Fibroblast of skin of right biceps (primary cell): Measurements from ENCODE around the gene GBF1.

Source experiments
- DNase-seq: peaks from one replicate; pipeline ENCODE4 v3.0.0-alpha.2; 2013

GBF1 gene

DNA sequence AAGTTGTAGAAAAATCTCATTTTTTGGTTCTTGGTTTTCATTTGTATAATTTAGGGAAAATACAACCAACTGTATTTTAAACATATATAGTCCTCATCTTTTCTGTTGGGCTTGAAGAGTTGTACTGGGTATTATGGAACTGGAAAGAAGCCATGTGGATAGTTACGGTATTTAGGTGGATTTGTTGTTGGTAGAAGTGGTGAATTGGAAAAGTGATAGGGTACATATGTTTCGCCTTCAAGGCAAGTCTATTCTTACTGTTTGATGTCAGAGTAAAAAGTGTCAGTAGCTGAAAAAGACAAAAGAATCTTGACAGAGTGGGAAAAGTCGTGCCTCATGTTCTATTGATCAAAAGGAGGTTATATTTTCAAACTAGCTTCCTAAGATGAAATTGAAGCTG, 64.6 kb downstream of the GBF1 start:
- no peak for DNase-seq

DNA sequence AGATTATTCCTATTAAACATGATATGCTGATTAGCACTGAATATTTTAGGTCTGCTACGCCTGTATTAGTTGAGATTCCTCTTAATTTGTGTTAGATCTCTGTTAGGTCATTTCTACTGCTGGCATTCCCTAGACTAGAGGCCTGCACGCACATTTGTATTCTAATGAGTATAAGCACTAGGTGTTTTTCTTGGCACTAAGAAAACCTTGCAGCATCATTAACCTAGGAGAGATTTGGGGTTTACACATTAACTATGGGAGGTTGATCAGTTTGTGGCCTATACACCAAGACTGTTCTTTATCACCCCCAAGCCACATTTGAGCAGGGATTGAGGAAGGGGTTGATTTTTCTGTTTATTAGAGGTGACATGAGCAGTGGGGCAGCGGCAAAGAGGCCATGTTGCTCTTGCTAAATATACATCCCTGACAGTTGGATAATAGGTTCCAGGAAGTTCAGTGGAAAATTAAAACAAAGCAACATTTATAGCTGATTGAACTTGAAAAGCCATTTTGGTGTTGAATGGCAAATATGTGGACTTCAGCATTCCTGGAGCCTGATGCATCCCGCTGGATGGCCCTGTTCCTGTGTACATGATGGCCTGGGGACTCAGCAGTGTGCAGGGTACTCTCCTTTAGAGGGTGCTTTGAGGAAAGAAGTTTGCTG, 65.2 kb downstream of the GBF1 start:
- peak; percentile 84 for DNase-seq

GRCh38 chr10:102311025-102311420, 65.7 kb downstream of the GBF1 start:
- DNase-seq: no peak

- DNase-seq: peak; percentile 26
Observed at GRCh38 chr10:102312683-102313082, 67.4 kb downstream of the GBF1 start.

GRCh38 chr10:102313221-102313896, 68.0 kb downstream of the GBF1 start:
- DNase-seq: peak; percentile 17

GRCh38 chr10:102314801-102315200, 69.5 kb downstream of the GBF1 start:
- DNase-seq: no peak

GRCh38 chr10:102316421-102316820, 71.1 kb downstream of the GBF1 start:
- DNase-seq: no peak

- peak; percentile 23 for DNase-seq
Observed at GRCh38 chr10:102322914-102323313, 77.6 kb downstream of the GBF1 start.

GRCh38 chr10:102324061-102324460, 78.7 kb downstream of the GBF1 start:
- peak; percentile 42 for DNase-seq

GRCh38 chr10:102326031-102326430, 80.7 kb downstream of the GBF1 start:
- no peak for DNase-seq

DNA sequence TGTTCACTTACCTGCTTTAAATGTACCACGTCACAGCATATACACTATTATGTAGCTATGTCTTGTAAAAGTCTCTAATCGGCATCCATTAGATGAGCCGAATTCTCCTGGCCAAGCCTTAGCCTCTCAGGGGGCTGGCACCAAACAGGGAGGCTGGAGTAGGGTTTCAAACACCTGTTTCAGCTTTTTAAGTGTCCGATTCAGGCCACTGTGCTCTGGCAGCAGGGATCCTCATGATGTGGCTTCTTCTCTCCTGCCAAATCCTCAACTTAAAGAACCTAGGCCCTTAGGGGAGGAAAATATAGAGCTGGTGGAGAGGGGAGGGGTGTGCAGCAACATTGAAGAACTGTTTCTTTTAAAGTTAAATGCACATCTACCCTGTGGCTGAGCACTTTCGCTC, 81.7 kb downstream of the GBF1 start:
- DNase-seq: no peak

- DNase-seq: no peak
Observed at GRCh38 chr10:102327641-102328040, 82.3 kb downstream of the GBF1 start.

DNA sequence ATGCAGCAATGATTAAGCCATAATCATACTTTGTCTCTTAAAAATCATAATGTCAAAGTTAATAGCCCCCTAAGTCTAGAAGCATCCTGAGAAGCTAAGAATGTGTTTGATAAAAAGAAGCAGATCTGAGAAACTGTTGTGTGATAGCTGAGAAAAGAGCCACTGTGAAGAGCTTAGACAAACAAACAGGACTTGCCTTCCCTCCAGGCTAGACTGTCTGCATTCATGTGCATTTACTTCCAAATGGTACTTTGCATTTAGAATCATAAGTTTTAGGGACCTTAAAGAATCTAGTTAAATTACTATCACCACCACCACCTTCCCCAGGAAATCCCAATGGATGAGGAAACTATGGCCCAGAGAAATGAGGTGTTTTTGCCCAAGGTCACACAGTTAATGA, 87.4 kb downstream of the GBF1 start:
- no peak for DNase-seq

DNA sequence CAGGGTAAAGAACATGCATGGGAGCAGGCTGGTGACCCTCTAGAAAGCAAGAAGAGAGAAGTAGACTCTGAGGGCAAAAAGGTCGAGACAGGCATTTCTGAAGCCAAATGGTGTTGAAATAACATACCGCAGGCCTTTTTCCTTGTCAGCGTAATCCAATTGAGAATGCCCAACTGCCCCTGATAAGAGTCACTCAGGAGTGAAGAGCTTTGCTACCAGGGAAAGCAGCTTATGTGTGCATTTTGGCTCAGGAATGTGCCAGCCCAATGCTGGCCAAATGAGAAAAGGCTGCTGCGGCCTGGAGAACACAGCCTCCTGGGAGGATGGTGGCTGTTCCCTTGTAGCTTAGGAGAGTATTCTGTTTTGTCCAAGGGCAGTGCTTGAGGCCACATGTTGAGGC, 88.8 kb downstream of the GBF1 start:
- no peak for DNase-seq

DNA sequence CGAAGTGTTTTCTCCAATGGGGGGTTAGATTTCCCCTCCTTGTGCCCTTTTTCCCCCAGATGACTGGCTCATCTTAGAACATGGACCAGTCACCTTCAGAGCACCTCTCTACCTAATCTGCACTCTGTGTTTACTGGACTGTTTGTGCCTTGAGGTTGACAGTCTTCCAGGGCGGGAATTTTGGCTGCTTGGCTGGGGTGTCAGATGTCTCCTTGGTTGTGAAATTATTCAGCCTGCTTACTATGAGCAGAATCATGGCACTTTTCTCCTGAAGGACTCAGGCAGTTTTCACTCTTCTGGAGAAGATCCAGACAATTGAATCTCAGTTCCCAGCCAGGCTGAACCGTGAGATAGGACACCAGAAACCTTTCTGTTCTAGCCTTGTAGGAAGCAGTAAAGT, 89.9 kb downstream of the GBF1 start:
- DNase-seq: no peak

DNA sequence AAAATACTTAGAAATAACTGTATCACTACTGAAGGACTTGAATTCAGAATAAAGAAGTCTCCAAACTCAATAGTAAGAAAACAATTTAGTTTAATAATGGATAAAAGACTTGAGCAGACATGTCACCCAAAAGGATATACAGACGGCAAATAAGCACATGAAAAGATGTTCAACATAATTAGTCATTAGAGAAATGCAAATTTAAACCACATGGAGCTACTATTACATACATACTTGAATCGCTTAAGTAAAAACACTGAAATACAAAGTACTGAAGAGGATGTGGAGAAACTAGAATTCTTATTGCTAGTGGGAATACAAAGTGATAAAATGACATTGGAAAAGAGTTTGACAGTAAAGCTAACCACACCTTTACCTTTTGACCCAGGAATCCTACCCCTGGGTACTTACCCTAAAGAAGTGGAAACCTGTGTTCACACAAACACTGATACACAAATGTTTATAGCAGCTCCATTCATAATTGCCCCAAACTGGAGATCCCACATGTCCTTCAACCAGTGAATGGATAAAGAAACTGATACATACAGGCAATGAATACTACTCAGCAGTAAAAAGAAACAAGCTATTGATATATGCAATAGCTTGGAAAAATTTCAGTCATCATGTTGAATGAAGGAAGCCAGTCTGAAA, 95.8 kb downstream of the GBF1 start:
- no peak for DNase-seq

GRCh38 chr10:102342458-102342857, 97.1 kb downstream of the GBF1 start:
- DNase-seq: no peak

- DNase-seq: peak; percentile 76
Observed at GRCh38 chr10:102342958-102343357, 97.6 kb downstream of the GBF1 start.

DNA sequence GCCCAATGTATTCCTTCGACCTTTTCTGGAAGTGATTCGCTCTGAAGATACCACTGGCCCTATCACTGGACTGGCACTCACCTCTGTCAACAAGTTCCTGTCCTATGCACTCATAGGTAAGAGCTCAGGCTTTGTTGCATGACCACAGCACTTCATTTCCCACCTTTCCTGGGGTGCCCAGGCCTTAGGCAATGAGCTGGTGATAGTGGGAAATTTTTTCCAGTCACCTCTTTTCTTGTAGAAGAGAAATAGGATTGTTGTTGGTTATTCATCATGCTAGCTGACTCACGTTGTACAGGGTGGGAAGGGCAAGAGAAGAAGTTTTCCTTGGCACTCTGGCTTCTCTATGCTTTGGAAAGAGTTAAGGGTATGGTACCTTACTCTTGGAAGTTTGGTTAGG, 98.7 kb downstream of the GBF1 start:
- DNase-seq: peak; percentile 36

DNA sequence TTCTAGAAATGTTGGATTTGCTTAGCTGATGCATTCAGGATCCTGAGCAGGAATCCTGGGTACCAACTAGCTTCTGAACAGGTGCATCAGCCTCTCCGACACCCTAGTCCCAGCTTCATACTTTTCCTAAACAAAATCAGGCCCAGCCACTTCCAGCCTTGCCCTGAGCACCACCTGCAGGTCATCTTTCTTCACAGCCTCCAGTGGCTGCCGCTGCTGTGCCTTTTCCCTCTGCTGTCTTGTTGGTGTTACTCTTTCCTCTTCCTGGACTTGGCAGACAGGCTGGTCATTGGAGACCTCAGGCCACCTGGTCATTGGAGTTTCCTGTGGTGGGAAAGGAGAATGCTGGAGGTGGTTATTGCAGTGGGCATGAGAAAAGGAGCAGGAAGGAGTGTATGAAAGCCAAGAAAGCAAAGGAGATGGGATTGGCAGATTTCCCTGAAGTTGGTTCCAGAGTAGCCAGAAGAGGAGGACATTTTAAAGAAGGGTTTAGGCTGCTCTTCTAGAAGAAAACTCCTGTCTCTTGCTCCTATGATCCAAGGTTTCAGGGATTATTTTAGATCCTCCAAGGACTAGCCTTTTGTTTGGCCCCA, 102.0 kb downstream of the GBF1 start:
- peak; percentile 19 for DNase-seq

GRCh38 chr10:102352066-102352715, 106.9 kb downstream of the GBF1 start:
- DNase-seq: peak; percentile 59

GRCh38 chr10:102354451-102354850, 109.1 kb downstream of the GBF1 start:
- no peak for DNase-seq

DNA sequence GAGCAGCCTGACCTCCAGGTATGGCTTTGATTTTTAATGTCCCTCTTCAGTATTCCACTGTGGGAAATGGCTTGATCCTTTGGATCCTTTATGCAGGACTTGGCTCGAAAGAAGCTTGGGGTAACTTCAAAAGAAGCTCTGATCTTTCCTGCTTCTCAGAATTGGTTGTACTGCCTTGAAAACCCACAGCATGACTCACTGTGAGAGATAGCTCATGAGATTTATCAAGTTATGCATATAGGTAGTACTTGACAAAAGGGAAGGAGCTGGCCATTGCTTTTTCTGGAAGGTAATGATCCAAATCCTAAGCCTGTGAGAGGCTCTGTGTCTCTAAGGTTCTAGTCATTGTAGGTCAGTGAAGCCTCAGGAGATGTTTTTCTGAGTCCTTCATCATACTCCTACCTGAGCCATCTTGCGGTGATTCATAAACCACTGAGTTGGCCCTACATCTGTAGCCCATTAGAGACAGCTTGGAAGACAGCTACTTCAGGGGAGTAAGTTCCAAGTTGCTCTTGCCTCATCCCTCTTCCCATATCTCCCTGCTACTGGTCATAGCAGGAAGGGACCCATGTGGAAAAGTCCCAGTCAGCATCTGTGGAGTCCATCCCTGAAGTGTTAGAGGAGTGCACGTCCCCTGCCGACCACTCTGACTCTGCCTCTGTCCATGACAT, 113.5 kb downstream of the GBF1 start:
- peak; percentile 35 for DNase-seq
